GM12878 (cell line): ENCODE measurements around the gene FCGR2B. TPM values are rescaled to one million over a fixed set of nuclear protein-coding genes. Genes with fewer than 3 reads are reported as not detected.
"Not testable (repeated sequence)": the region's sequence is repeated elsewhere in the genome, so short reads cannot be mapped to it uniquely, and the experiment has no call there.

ENCODE experiments used
- ATAC-seq: fragments of 200-7000 bp; cut with Tn5 transposase; 3 replicates; pipeline ENCODE4 v1.9.1; 2020; ENCODE audit warnings: mild to moderate bottlenecking, moderate library complexity
- BruUV-seq: library from RNA; stranded (reverse); fragments of 400-500 nt; replicated peaks from 2 replicates; lab custom pipeline; 2021; lab: Mats Ljungman, UMichigan
- CTCF ChIA-PET: fragments of 300-600 bp; sonication (Branson Sonifier 250); formaldehyde crosslinking; extraction: SDS; loops from one replicate; lab custom pipeline; 2021; ENCODE audit warnings: inconsistent platforms; lab: Yijun Ruan, JAX
- POLR2A ChIA-PET: fragments of 350-600 bp; formaldehyde crosslinking; extraction: SDS; loops from one replicate; lab custom pipeline; 2021; ENCODE audit warnings: inconsistent platforms; lab: Charles Lee
- RAD21 ChIA-PET: fragments of 300-600 bp; sonication (Branson Sonifier 250); formaldehyde crosslinking; loops from one replicate; lab custom pipeline; 2023; ENCODE audit warnings: antibody characterized with exemption; ENCODE audit not compliant: unreplicated experiment; lab: Charles Lee
- SMC1A ChIA-PET: fragments of 300-600 bp; sonication (Branson Sonifier 250); formaldehyde crosslinking; loops from one replicate; lab custom pipeline; 2023; ENCODE audit not compliant: unreplicated experiment, uncharacterized antibody; lab: Charles Lee
- DNase-seq: peaks from one replicate; pipeline ENCODE4 v3.0.0-alpha.2; 2011; ENCODE audit warnings: low read depth, low spot score
- FAIRE-seq: peaks from 3 replicates; lab custom pipeline; 2011; peaks lifted over from hg19 to GRCh38; lab: Jason Lieb, UNC
- H2AFZ ChIP-seq: 2 replicates; pipeline ENCODE4 v1.6.0; 2011; ENCODE audit warnings: low read depth, low read length, control low read depth; ENCODE audit not compliant: control insufficient read depth
- H3K27ac ChIP-seq: 2 replicates; pipeline ENCODE4 v1.5.1; 2011; ENCODE audit warnings: control low read depth; ENCODE audit not compliant: control insufficient read depth, insufficient read depth
- H3K27me3 ChIP-seq, 2 experiments: replicated peaks in 1 of 2; 2 replicates each; pipeline versions ENCODE4 v1.6.0 to v1.6.1; 2011; ENCODE audit warnings: low read length in 1 of 2; ENCODE audit not compliant: control insufficient read depth in 2 of 2, insufficient read depth in 2 of 2
- H3K36me3 ChIP-seq, 2 experiments: 2 replicates each; pipeline ENCODE4 v1.5.1; 2011; ENCODE audit warnings: low read length in 1 of 2; ENCODE audit not compliant: control insufficient read depth in 2 of 2, insufficient read depth in 2 of 2
- H3K4me1 ChIP-seq: 2 replicates; pipeline ENCODE4 v1.6.1; 2011; ENCODE audit warnings: mild to moderate bottlenecking, low read length, moderate library complexity, mixed read lengths; ENCODE audit not compliant: control insufficient read depth, insufficient read depth
- H3K4me2 ChIP-seq: 2 replicates; pipeline ENCODE4 v1.6.0; 2011; ENCODE audit warnings: control low read depth; ENCODE audit not compliant: control insufficient read depth, insufficient read depth
- H3K4me3 ChIP-seq: fragments of 200-600 bp; sonication (generic); 2 replicates; pipeline ENCODE4 v1.5.1; 2016
- H3K79me2 ChIP-seq: 2 replicates; pipeline ENCODE4 v1.6.0; 2011; ENCODE audit warnings: low read length; ENCODE audit not compliant: control insufficient read depth, insufficient read depth
- H3K9ac ChIP-seq: 2 replicates; pipeline ENCODE4 v1.8.0; 2011; ENCODE audit warnings: low read length, control low read depth, mixed read lengths; ENCODE audit not compliant: control insufficient read depth, insufficient read depth
- H3K9me3 ChIP-seq: replicated peaks from 3 replicates; pipeline ENCODE4 v1.5.1; 2011; ENCODE audit warnings: mild to moderate bottlenecking, low read length; ENCODE audit not compliant: control insufficient read depth, insufficient read depth
- H4K20me1 ChIP-seq: 2 replicates; pipeline ENCODE4 v1.6.0; 2011; ENCODE audit not compliant: control insufficient read depth, insufficient read depth
- WGBS: methylation state at CpG from one replicate; pipeline ENCODE4 v1.1.6; 2016; ENCODE audit warnings: low lambda C conversion rate; ENCODE audit not compliant: insufficient replicate concordance, insufficient coverage; ENCODE audit errors: missing lambda C conversion rate; 5-methylcytosine and 5-hydroxymethylcytosine counted together
- in situ Hi-C: fragments of 300-500 bp; cut with MboI; formaldehyde crosslinking; loops from 9 replicates; pipeline ENCODE4 v1.14.3; 2018; ENCODE audit warnings: mixed read lengths
- intact Hi-C: fragments of 100-400 bp; cut with micrococcal nuclease; formaldehyde crosslinking; loops from one replicate; pipeline ENCODE4 v1.14.2; 2022; ENCODE audit not compliant: unreplicated experiment
- polyA plus RNA-seq, 11 experiments: library from polyadenylated mRNA; depleted of rRNA in 4 of 11; unstranded in 6 of 11; stranded (reverse) in 5 of 11; fragments of >200 nt; fragmentation: Nextera tagmentation in 4 of 11; fragmentation: Illumina TruSeq in 1 of 11; extraction: Ambion mirVana in 4 of 11; extraction: Trizol in 1 of 11; gene quantifications; 1 replicate in 1 of 11; 2 replicates in 10 of 11; pipeline versions ENCODE4 v1.2.1 to v1.2.3, GENCODE V29; 2011 to 2016; ENCODE audit warnings: inconsistent platforms in 2 of 11, missing spikeins in 2 of 11, low read depth in 1 of 11
- total RNA-seq, 4 experiments: library from RNA; depleted of rRNA in 3 of 4; stranded (reverse); fragments of >200 nt in 3 of 4; fragmentation: Illumina TruSeq in 1 of 4; extraction: Trizol in 1 of 4; gene quantifications; 2 replicates each; pipeline versions ENCODE4 v1.2.1 to v1.2.3, GENCODE V29; 2013 to 2021

The FCGR2B gene
- total and polyA plus RNA-seq, 10 of the 15 experiments (the other 5 are each of a cell fraction or from before 2014, with no cell fraction given) = 76.6 to 216 (median 108) TPM

- H3K9me3 ChIP-seq, H3K4me1 ChIP-seq, SMC1A ChIA-PET, CTCF ChIA-PET, H3K79me2 ChIP-seq, H2AFZ ChIP-seq, H4K20me1 ChIP-seq, H3K9ac ChIP-seq, H3K4me3 ChIP-seq, RAD21 ChIA-PET, POLR2A ChIA-PET, DNase-seq, BruUV-seq, H3K36me3 ChIP-seq, in situ Hi-C loops, H3K27me3 ChIP-seq, H3K4me2 ChIP-seq, H3K27ac ChIP-seq, FAIRE-seq, intact Hi-C loops: not testable (repeated sequence)
- no CpG with 5 or more reads among the region's 1 CpG for WGBS
- ATAC-seq = peak; percentile 62
Measured at GRCh38 chr1:161663569-161663968, 626 bp downstream of the FCGR2B start.

GRCh38 chr1:161664689-161665088 lies 1.7 kb downstream of the FCGR2B start:
- POLR2A ChIA-PET, H3K27me3 ChIP-seq, intact Hi-C loops, FAIRE-seq, H3K36me3 ChIP-seq, H3K79me2 ChIP-seq, H3K4me1 ChIP-seq, BruUV-seq, H3K4me3 ChIP-seq, in situ Hi-C loops, H3K9me3 ChIP-seq, H3K4me2 ChIP-seq, CTCF ChIA-PET, H3K9ac ChIP-seq, H3K27ac ChIP-seq, RAD21 ChIA-PET, ATAC-seq, SMC1A ChIA-PET, H4K20me1 ChIP-seq, H2AFZ ChIP-seq, DNase-seq: not testable (repeated sequence)
- no CpG with 5 or more reads among the region's 4 CpGs for WGBS

- H3K9ac ChIP-seq, H3K9me3 ChIP-seq, H4K20me1 ChIP-seq, POLR2A ChIA-PET, H2AFZ ChIP-seq, H3K27me3 ChIP-seq, ATAC-seq, RAD21 ChIA-PET, BruUV-seq, H3K4me2 ChIP-seq, SMC1A ChIA-PET, H3K79me2 ChIP-seq, H3K27ac ChIP-seq, DNase-seq, H3K4me3 ChIP-seq, intact Hi-C loops, FAIRE-seq, H3K4me1 ChIP-seq, CTCF ChIA-PET, in situ Hi-C loops, H3K36me3 ChIP-seq: not testable (repeated sequence)
- WGBS = 68% methylated on average over 12 of the region's 15 CpGs
Measured at GRCh38 chr1:161671045-161672020, 8.4 kb downstream of the FCGR2B start.

- in situ Hi-C loops, FAIRE-seq, H3K4me3 ChIP-seq, BruUV-seq, DNase-seq, H3K27me3 ChIP-seq, H2AFZ ChIP-seq, H3K27ac ChIP-seq, CTCF ChIA-PET, H3K36me3 ChIP-seq, intact Hi-C loops, POLR2A ChIA-PET, ATAC-seq, H3K4me1 ChIP-seq, H3K9ac ChIP-seq, H3K79me2 ChIP-seq, H3K4me2 ChIP-seq, SMC1A ChIA-PET, H3K9me3 ChIP-seq, H4K20me1 ChIP-seq, RAD21 ChIA-PET: not testable (repeated sequence)
- WGBS = 86% methylated on average over 7 of the region's 7 CpGs
Measured at GRCh38 chr1:161673437-161673836, 10.5 kb downstream of the FCGR2B start.
